SK-N-SH (cell line): Measurements from ENCODE around the gene ABCB9.

Source experiments
- CTCF ChIP-seq: fragments of 200-600 bp; sonication (generic); IDR thresholded peaks from 2 replicates; pipeline ENCODE4 v1.6.1; 2017; ENCODE audit warnings: antibody characterized with exemption, mild to moderate bottlenecking, moderate library complexity
- RAD21 ChIP-seq: IDR thresholded peaks from 2 replicates; pipeline ENCODE4 v1.6.1; 2012; ENCODE audit warnings: mild to moderate bottlenecking, low read length

- no peak for TF ChIP-seq CTCF
- no peak for TF ChIP-seq RAD21
Measured at GRCh38 chr12:122965851-122966742, at the start of gene ABCB9.
